ENCODE data around the gene POLR2E. TPM values are rescaled to one million over a fixed set of nuclear protein-coding genes. Genes with fewer than 3 reads are reported as not detected.

Gene POLR2E
- total and polyA plus RNA-seq, 2 experiments from 2014 or later, result 172 to 336 TPM

DNA sequence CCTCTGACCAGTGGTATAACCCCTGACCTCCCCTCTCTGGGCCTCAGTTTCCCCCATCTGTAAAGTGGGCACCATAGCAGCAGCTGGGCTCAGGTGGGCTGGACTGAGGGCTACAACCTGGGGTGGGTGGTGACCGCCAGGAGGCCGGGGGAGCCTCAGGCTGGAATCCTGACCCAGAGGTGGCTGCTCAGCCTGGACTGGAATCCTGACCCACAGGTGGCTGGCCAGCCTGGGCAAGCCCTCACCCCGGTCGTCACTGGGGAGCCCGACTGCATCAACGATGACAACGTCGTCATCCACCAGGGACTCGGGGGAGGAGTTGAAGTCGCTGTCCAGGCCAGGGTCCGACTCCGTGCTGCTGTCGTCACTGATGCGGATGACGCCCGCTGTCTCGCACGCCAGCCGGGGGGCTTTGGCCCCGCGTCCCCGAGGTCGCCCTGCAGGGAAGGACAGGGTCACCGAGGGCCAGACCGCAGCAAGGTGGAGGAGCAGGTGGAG lies 18.9 kb upstream of the POLR2E start:
- H3K4me1 ChIP-seq (ENCODE audit: insufficient read depth), result no peaks in the 10 kb centered on the region
- TF ChIP-seq EZH2phosphoT487 (IDR thresholded peaks at IDR 0.05; ENCODE audit: insufficient read depth, low read depth) (no peak), EZH2 (IDR thresholded peaks at IDR 0.05; ENCODE audit: insufficient read depth, poor library complexity, severe bottlenecking) (no peak)
- H2AFZ ChIP-seq, result no peak overlapping the region
- H3K9ac ChIP-seq, result peak overlapping the region; percentile 51; the same call in 1 of the 2 replicates
- H3K4me3 ChIP-seq, result no peak overlapping the region
- H4K20me1 ChIP-seq (ENCODE audit: insufficient read depth), result no peaks in the 10 kb centered on the region
- peaks cover 6% of the 10 kb centered on the region for H3F3A ChIP-seq (ENCODE audit: insufficient read depth)
- DNase-seq, result no peak
- H3K27ac ChIP-seq, result peak overlapping the region; percentile 70; the same call in 1 of the 2 replicates
- no peak overlapping the region for H3K4me2 ChIP-seq (ENCODE audit: unreplicated experiment)
- peaks cover 20% of the 10 kb centered on the region; the same call in 1 of the 2 replicates for H3K79me2 ChIP-seq (ENCODE audit: insufficient read depth)
- H3K36me3 ChIP-seq (ENCODE audit: low read depth), result peaks cover 37% of the 10 kb centered on the region; the same call in 1 of the 2 replicates
- H3K9me3 ChIP-seq (ENCODE audit: low read depth), result no peaks in the 10 kb centered on the region
- no peaks in the 10 kb centered on the region for H3K27me3 ChIP-seq (replicated peaks; ENCODE audit: insufficient read depth)
- in situ Hi-C loops (cut with MboI), result no loop called here
- WGBS, 2 experiments (ENCODE audit: low coverage in 1 of 2, low lambda C conversion rate in 2 of 2, missing lambda C conversion rate in 2 of 2), result 86 to 88% methylated on average over 15 to 25 of the region's 25 CpGs
- H3K9me2 ChIP-seq (ENCODE audit: insufficient read depth), result no peaks in the 10 kb centered on the region

DNA sequence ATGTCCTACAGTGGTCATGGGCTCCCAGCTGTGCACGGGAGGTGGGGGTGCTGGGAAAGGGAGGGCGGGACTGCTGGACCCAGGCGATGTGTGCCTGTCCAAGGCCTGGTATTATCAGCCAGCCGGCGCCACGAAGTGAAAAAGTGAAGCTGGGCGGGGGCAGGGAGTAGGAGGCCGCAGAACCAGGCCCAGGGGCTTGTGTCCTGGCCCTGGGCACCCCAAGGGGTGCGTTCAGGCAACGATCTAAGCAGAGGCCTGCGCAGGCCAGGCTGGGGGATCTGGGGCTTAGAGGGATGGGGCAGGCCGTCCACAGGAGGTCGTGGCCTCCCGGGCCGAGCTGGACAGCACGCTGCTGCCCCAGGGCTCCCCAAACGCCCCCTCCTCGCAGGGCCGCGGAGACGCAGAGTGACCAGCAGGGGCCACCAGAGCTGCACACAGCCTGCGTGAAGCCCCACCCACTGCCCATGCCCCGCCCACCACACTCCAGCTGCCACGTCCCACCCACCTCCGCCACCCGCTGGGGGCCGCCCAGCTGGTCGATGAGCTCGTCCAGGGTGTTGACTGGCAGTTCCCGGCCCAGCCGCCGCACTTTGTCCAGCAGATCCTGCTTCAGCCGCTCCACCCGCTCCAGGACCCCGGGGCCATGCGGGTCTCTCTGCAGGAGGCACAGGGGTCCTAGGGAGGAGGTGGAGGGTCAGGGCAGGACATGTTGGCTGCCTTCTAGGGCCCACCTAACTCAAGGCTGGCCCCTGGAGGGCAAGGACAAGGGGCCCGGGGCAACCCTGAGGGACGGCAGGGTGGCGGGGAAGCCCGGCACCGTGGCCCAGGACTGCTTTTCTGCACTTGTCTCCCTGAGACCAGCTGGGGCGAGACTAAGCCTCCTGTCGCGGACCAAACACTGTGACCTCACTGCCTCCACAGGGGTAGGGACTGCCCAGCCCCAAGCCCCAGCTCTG lies 18.1 kb upstream of the POLR2E start:
- no peak overlapping the region for H3K4me3 ChIP-seq
- no peaks in the 10 kb centered on the region for H3K9me3 ChIP-seq (ENCODE audit: low read depth)
- H3K36me3 ChIP-seq (ENCODE audit: low read depth), result peaks cover 30% of the 10 kb centered on the region; the same call in 1 of the 2 replicates
- H3K4me2 ChIP-seq (ENCODE audit: unreplicated experiment), result no peak overlapping the region
- no peaks in the 10 kb centered on the region for H4K20me1 ChIP-seq (ENCODE audit: insufficient read depth)
- H3K9ac ChIP-seq, result peak overlapping the region; percentile 51
- peak; percentile 97 for DNase-seq
- 25 to 27% methylated on average over 25 to 30 of the region's 44 CpGs for WGBS, 2 experiments (ENCODE audit: low coverage in 1 of 2, low lambda C conversion rate in 2 of 2, missing lambda C conversion rate in 2 of 2)
- peak overlapping the region; percentile 70 for H3K27ac ChIP-seq
- no peak overlapping the region for H2AFZ ChIP-seq
- in situ Hi-C loops (cut with MboI), result no loop called here
- TF ChIP-seq EZH2phosphoT487 (IDR thresholded peaks at IDR 0.05; ENCODE audit: insufficient read depth, low read depth) (no peak), EZH2 (IDR thresholded peaks at IDR 0.05; ENCODE audit: insufficient read depth, poor library complexity, severe bottlenecking) (no peak)
- no peaks in the 10 kb centered on the region for H3K27me3 ChIP-seq (replicated peaks; ENCODE audit: insufficient read depth)
- H3K79me2 ChIP-seq (ENCODE audit: insufficient read depth), result peaks cover 15% of the 10 kb centered on the region; the same call in 1 of the 2 replicates
- no peaks in the 10 kb centered on the region for H3K9me2 ChIP-seq (ENCODE audit: insufficient read depth)
- H3K4me1 ChIP-seq (ENCODE audit: insufficient read depth), result no peaks in the 10 kb centered on the region
- H3F3A ChIP-seq (ENCODE audit: insufficient read depth), result peaks cover 6% of the 10 kb centered on the region

DNA sequence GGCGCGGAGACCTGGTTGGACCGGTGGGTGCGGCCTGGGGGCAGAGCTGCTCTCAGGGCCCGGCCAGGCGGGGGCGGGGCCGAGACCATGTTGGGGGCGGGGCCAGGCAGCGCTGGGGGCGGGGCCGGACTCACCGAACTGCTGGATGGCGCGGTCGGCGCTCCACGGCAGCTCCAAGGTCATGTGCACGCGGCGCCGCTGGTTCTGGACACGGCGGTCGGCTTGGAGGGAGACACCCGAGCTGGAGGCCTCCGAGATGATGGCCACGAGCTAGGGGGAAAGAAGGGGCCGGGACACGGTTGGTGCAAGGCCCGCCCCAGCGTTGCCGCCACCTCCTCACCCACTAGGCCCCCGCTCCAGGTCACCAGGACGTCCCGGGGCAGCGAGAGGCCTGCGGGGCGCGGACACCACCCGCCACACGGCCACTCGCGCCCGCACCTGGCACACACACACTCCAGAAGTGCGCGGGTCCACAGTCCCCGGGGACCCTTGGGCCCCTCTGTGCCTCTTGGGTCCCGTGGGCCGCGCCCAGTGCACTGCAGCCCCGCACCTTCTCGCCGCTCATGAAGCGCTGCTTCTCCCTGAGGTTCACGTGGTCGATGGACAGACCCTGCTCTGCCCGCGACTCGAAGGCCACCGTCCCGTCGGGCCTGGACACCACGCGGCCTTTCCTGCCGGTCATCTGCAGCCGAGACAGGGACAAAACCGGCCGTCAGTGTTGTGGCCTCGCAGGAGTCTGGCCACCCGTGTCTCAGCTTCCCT lies 17.3 kb upstream of the POLR2E start:
- H3K27ac ChIP-seq, result no peak overlapping the region
- 74 to 87% methylated on average over 26 to 69 of the region's 71 CpGs for WGBS, 2 experiments (ENCODE audit: low coverage in 1 of 2, low lambda C conversion rate in 2 of 2, missing lambda C conversion rate in 2 of 2)
- H3K36me3 ChIP-seq (ENCODE audit: low read depth), result peaks cover 21% of the 10 kb centered on the region; the same call in 1 of the 2 replicates
- in situ Hi-C loops (cut with MboI), result no loop called here
- no peak overlapping the region for H2AFZ ChIP-seq
- TF ChIP-seq EZH2phosphoT487 (IDR thresholded peaks at IDR 0.05; ENCODE audit: insufficient read depth, low read depth), result no peak
- TF ChIP-seq EZH2 (IDR thresholded peaks at IDR 0.05; ENCODE audit: insufficient read depth, poor library complexity, severe bottlenecking), result no peak
- H3K27me3 ChIP-seq (replicated peaks; ENCODE audit: insufficient read depth), result no peaks in the 10 kb centered on the region
- DNase-seq, result peak; percentile 43
- no peak overlapping the region for H3K9ac ChIP-seq
- no peaks in the 10 kb centered on the region; the same call in 1 of the 2 replicates for H3F3A ChIP-seq (ENCODE audit: insufficient read depth)
- no peaks in the 10 kb centered on the region for H3K4me1 ChIP-seq (ENCODE audit: insufficient read depth)
- no peaks in the 10 kb centered on the region for H3K9me2 ChIP-seq (ENCODE audit: insufficient read depth)
- H3K79me2 ChIP-seq (ENCODE audit: insufficient read depth), result peaks cover 6% of the 10 kb centered on the region; the same call in 1 of the 2 replicates
- H3K4me3 ChIP-seq, result no peak overlapping the region
- no peak overlapping the region for H3K4me2 ChIP-seq (ENCODE audit: unreplicated experiment)
- H4K20me1 ChIP-seq (ENCODE audit: insufficient read depth), result no peaks in the 10 kb centered on the region
- no peaks in the 10 kb centered on the region for H3K9me3 ChIP-seq (ENCODE audit: low read depth)
